ENCODE results near the gene BTF3. TPM values are rescaled to one million over a fixed set of nuclear protein-coding genes. Genes with fewer than 3 reads are reported as not detected.

BTF3 gene
- polyA plus RNA-seq, 10 donors: 1,053 to 1,550 (median 1,226) TPM

GRCh38 chr5:73515232-73515631 is 17.0 kb downstream of the BTF3 start:
- no peak for DNase-seq

GRCh38 chr5:73519531-73520283 is 21.5 kb downstream of the BTF3 start:
- DNase-seq: peak; percentile 70 to 84 (median 71)

- no peak for DNase-seq
These were observed 24.7 kb downstream of the BTF3 start for GRCh38 chr5:73522989-73523388.

GRCh38 chr5:73523861-73524260 is 25.6 kb downstream of the BTF3 start:
- DNase-seq: no peak

GRCh38 chr5:73525606-73526203 is 27.5 kb downstream of the BTF3 start:
- no peak for DNase-seq

- no peak for DNase-seq
These were observed 30.0 kb downstream of the BTF3 start for GRCh38 chr5:73528248-73528647.

- DNase-seq: no peak
These were observed 30.8 kb downstream of the BTF3 start for GRCh38 chr5:73529081-73529480.

GRCh38 chr5:73531356-73531755 is 33.1 kb downstream of the BTF3 start:
- no peak for DNase-seq

GRCh38 chr5:73532195-73532594 is 34.0 kb downstream of the BTF3 start:
- no peak for DNase-seq

- no peak for DNase-seq
These were observed 35.9 kb downstream of the BTF3 start for GRCh38 chr5:73534011-73534644.

- DNase-seq: no peak
These were observed 36.7 kb downstream of the BTF3 start for GRCh38 chr5:73534971-73535370.

GRCh38 chr5:73539730-73540129 is 41.5 kb downstream of the BTF3 start:
- no peak for DNase-seq

- peak in 1 of 3 donors; percentile 33 for DNase-seq
These were observed 42.0 kb downstream of the BTF3 start for GRCh38 chr5:73540192-73540591.

GRCh38 chr5:73542020-73542419 is 43.8 kb downstream of the BTF3 start:
- DNase-seq: no peak

GRCh38 chr5:73544429-73545402 is 46.5 kb downstream of the BTF3 start:
- no peak for DNase-seq

- no peak for DNase-seq
These were observed 47.1 kb downstream of the BTF3 start for GRCh38 chr5:73545403-73545779.

GRCh38 chr5:73550016-73550415 is 51.8 kb downstream of the BTF3 start:
- no peak for DNase-seq

GRCh38 chr5:73552642-73553041 is 54.4 kb downstream of the BTF3 start:
- no peak for DNase-seq
